Activated naive CD4-positive, alpha-beta T cell treated with anti-CD3 and anti-CD28 coated beads, Interleukin-2, amount 10 ng/mL, durations not matched to agents 7 days and 5 days (primary cell): Measurements from ENCODE around the gene THRA.

Experiments
- CTCF ChIA-PET: fragments of 350-600 bp; sonication (Branson Sonifier 250); formaldehyde crosslinking; loops from one replicate; lab custom pipeline; 2021; ENCODE audit warnings: antibody characterized with exemption; lab: Charles Lee
- DNase-seq: peaks from one replicate; pipeline ENCODE4 v3.0.0-alpha.2; 2020
- H3K27ac Mint-ChIP-seq: one replicate; pipeline ENCODE4 v1.8.0; 2021; ENCODE audit warnings: mild to moderate bottlenecking, moderate library complexity, mixed read lengths
- H3K27me3 Mint-ChIP-seq: one replicate; pipeline ENCODE4 v1.8.0; 2021; ENCODE audit warnings: mild to moderate bottlenecking, mixed read lengths
- H3K36me3 Mint-ChIP-seq: one replicate; pipeline ENCODE4 v1.8.0; 2021; ENCODE audit warnings: mixed read lengths
- H3K4me1 Mint-ChIP-seq: one replicate; pipeline ENCODE4 v1.8.0; 2021; ENCODE audit warnings: mixed read lengths
- H3K4me3 Mint-ChIP-seq: one replicate; pipeline ENCODE4 v1.8.0; 2021; ENCODE audit warnings: mild to moderate bottlenecking, moderate library complexity, mixed read lengths
- H3K9me3 Mint-ChIP-seq: one replicate; pipeline ENCODE4 v1.8.0; 2021; ENCODE audit warnings: mixed read lengths

The THRA gene

GRCh38 chr17:40062329-40063186 is at the start of gene THRA:
Gene THRA, plus strand, starts transcription at chr17:40062965. Its CDS starts 11,524 bp downstream, at chr17:40074489.
- Mint-ChIP-seq H3K9me3 (no peaks in the 10 kb centered on the region), H3K27ac (peak within 1 kb of the TSS; percentile 24), H3K36me3 (no peaks in the 10 kb centered on the region), H3K4me1 (peaks cover 39% of the 10 kb centered on the region), H3K27me3 (peaks cover 71% of the 10 kb centered on the region), H3K4me3 (peak within 1 kb of the TSS; percentile 82)
- DNase-seq = peak; percentile 77
- CTCF ChIA-PET = interaction anchor here (0.7 to 6.9 kb wide), 10 partner anchors 13 to 51 kb away, joined by 3 to 79 read pairs (median 6); no protein-coding TSS in a partner anchor

GRCh38 chr17:40014375-40014980 is 48.3 kb upstream of the THRA start:
- H3K36me3 Mint-ChIP-seq = peaks cover 4% of the 10 kb centered on the region
- CTCF ChIA-PET = interaction anchor here (0.6 to 8.3 kb wide), 13 partner anchors 8 to 279 kb away, joined by 3 to 83 read pairs (median 5); no protein-coding TSS in a partner anchor
- no peak overlapping the region for H3K27ac Mint-ChIP-seq
- no peaks in the 10 kb centered on the region for H3K9me3 Mint-ChIP-seq
- no peak overlapping the region for H3K4me3 Mint-ChIP-seq
- peaks cover 34% of the 10 kb centered on the region for H3K27me3 Mint-ChIP-seq
- DNase-seq = no peak
- peaks cover 21% of the 10 kb centered on the region for H3K4me1 Mint-ChIP-seq

- no peaks in the 10 kb centered on the region for H3K9me3 Mint-ChIP-seq
- H3K36me3 Mint-ChIP-seq = peaks cover 5% of the 10 kb centered on the region
- peak within 1 kb of the TSS; percentile 80 for H3K27ac Mint-ChIP-seq
- DNase-seq = no peak
- H3K4me3 Mint-ChIP-seq = no peak within 1 kb of the TSS
- peaks cover 16% of the 10 kb centered on the region for H3K4me1 Mint-ChIP-seq
- H3K27me3 Mint-ChIP-seq = peaks cover 34% of the 10 kb centered on the region
- CTCF ChIA-PET = interaction anchor here (0.8 to 8.3 kb wide), 12 partner anchors 9 to 178 kb away, joined by 3 to 83 read pairs (median 4); partner anchors contain the start of gene PSMD3
Measured at GRCh38 chr17:40015005-40015997, 47.5 kb upstream of the THRA start, which contains the start of gene CSF3. Gene CSF3, plus strand, starts transcription at chr17:40015440. Its CDS starts 35 bp downstream, at chr17:40015475.

GRCh38 chr17:40015998-40016985 is 46.5 kb upstream of the THRA start:
- Mint-ChIP-seq H3K36me3 (peaks cover 7% of the 10 kb centered on the region), H3K4me3 (no peak overlapping the region), H3K9me3 (no peaks in the 10 kb centered on the region), H3K27me3 (peaks cover 30% of the 10 kb centered on the region), H3K27ac (peak overlapping the region; percentile 80), H3K4me1 (peaks cover 14% of the 10 kb centered on the region)
- DNase-seq = no peak
- CTCF ChIA-PET = interaction anchor here (0.8 to 8.3 kb wide), 11 partner anchors 10 to 177 kb away, joined by 3 to 83 read pairs (median 4); partner anchors contain the start of gene PSMD3

- peaks cover 20% of the 10 kb centered on the region for H3K27me3 Mint-ChIP-seq
- H3K27ac Mint-ChIP-seq = no peak overlapping the region
- peaks cover 8% of the 10 kb centered on the region for H3K4me1 Mint-ChIP-seq
- H3K36me3 Mint-ChIP-seq = peaks cover 14% of the 10 kb centered on the region
- no peak overlapping the region for H3K4me3 Mint-ChIP-seq
- no peaks in the 10 kb centered on the region for H3K9me3 Mint-ChIP-seq
- DNase-seq = no peak
- CTCF ChIA-PET = interaction anchor here (1.4 to 8.3 kb wide), 4 partner anchors 10 to 95 kb away, joined by 3 to 83 read pairs (median 28); partner anchors contain the start of gene PSMD3
Measured at GRCh38 chr17:40017422-40018080, 45.2 kb upstream of the THRA start.

- DNase-seq = no peak
- CTCF ChIA-PET = interaction anchor here (1.4 to 8.3 kb wide), 3 partner anchors 9 to 94 kb away, joined by 3 to 83 read pairs (median 53); no protein-coding TSS in a partner anchor
- Mint-ChIP-seq H3K4me1 (peaks cover 8% of the 10 kb centered on the region), H3K4me3 (no peak overlapping the region), H3K36me3 (peaks cover 14% of the 10 kb centered on the region), H3K27ac (no peak overlapping the region), H3K9me3 (no peaks in the 10 kb centered on the region), H3K27me3 (peaks cover 17% of the 10 kb centered on the region)
Measured at GRCh38 chr17:40018211-40019121, 44.3 kb upstream of the THRA start.

- peak overlapping the region; percentile 58 for H3K27ac Mint-ChIP-seq
- H3K27me3 Mint-ChIP-seq = peaks cover 11% of the 10 kb centered on the region
Measured at GRCh38 chr17:40019140-40019991, 43.4 kb upstream of the THRA start.

GRCh38 chr17:40020146-40020545 is 42.6 kb upstream of the THRA start:
- DNase-seq = no peak
- Mint-ChIP-seq H3K36me3 (peaks cover 16% of the 10 kb centered on the region), H3K27ac (no peak overlapping the region), H3K4me3 (no peak overlapping the region), H3K9me3 (no peaks in the 10 kb centered on the region), H3K4me1 (peaks cover 6% of the 10 kb centered on the region), H3K27me3 (peaks cover 5% of the 10 kb centered on the region)
- CTCF ChIA-PET = no interaction called here

More at GRCh38 chr17:40019140-40019991, 43.4 kb upstream of the THRA start:
- CTCF ChIA-PET = interaction anchor here (7.8 to 8.3 kb wide), 2 partner anchors 8 to 93 kb away, joined by 53 to 83 read pairs; no protein-coding TSS in a partner anchor
- Mint-ChIP-seq H3K36me3 (peaks cover 14% of the 10 kb centered on the region), H3K9me3 (no peaks in the 10 kb centered on the region), H3K4me1 (peaks cover 2% of the 10 kb centered on the region), H3K4me3 (no peak overlapping the region)
- no peak for DNase-seq

GRCh38 chr17:40021451-40021971 is 41.3 kb upstream of the THRA start:
- Mint-ChIP-seq H3K4me1 (peaks cover 20% of the 10 kb centered on the region), H3K36me3 (peaks cover 28% of the 10 kb centered on the region), H3K9me3 (no peaks in the 10 kb centered on the region), H3K27ac (no peak overlapping the region), H3K4me3 (no peak overlapping the region), H3K27me3 (no peaks in the 10 kb centered on the region)
- CTCF ChIA-PET = interaction anchor here (1.1 to 1.8 kb wide), 2 partner anchors 8 to 14 kb away, joined by 3 to 9 read pairs; no protein-coding TSS in a partner anchor
- no peak for DNase-seq

GRCh38 chr17:40022497-40022896 is 40.3 kb upstream of the THRA start:
- H3K4me1 Mint-ChIP-seq = peaks cover 28% of the 10 kb centered on the region
- CTCF ChIA-PET = interaction anchor here (1.1 to 1.8 kb wide), 2 partner anchors 9 to 13 kb away, joined by 3 to 9 read pairs; no protein-coding TSS in a partner anchor
- no peak overlapping the region for H3K4me3 Mint-ChIP-seq
- no peak overlapping the region for H3K27ac Mint-ChIP-seq
- no peaks in the 10 kb centered on the region for H3K27me3 Mint-ChIP-seq
- H3K9me3 Mint-ChIP-seq = no peaks in the 10 kb centered on the region
- DNase-seq = no peak
- H3K36me3 Mint-ChIP-seq = peaks cover 33% of the 10 kb centered on the region
